OCI-LY7 (cell line): Measurements from ENCODE around the gene YBX1. TPM values are rescaled to one million over a fixed set of nuclear protein-coding genes. Genes with fewer than 3 reads are reported as not detected.

Experiments
- BruUV-seq: library from RNA; stranded (reverse); fragments of 400-500 nt; replicated peaks from 2 replicates; lab custom pipeline; 2021; lab: Mats Ljungman, UMichigan
- CTCF ChIA-PET: fragments of 300-600 bp; sonication (Branson Sonifier 250); formaldehyde crosslinking; loops from one replicate; lab custom pipeline; 2022; ENCODE audit warnings: antibody characterized with exemption; ENCODE audit not compliant: unreplicated experiment; lab: Charles Lee
- POLR2A ChIA-PET: fragments of 300-600 bp; sonication (Branson Sonifier 250); formaldehyde crosslinking; loops from one replicate; lab custom pipeline; 2022; ENCODE audit warnings: antibody characterized with exemption; lab: Charles Lee
- DNase-seq: peaks from one replicate; pipeline ENCODE4 v3.0.0-alpha.2; 2015; ENCODE audit warnings: low spot score
- H2AFZ ChIP-seq: fragments of 200-600 bp; sonication (generic), shearing (Covaris generic); 2 replicates; pipeline ENCODE4 v1.6.1; 2014; ENCODE audit warnings: mild to moderate bottlenecking, antibody characterized with exemption, low read length, moderate library complexity
- H3K27ac ChIP-seq: fragments of 200-600 bp; sonication (generic); 2 replicates; pipeline ENCODE4 v1.5.1; 2014; ENCODE audit warnings: mixed run types, low read depth, mild to moderate bottlenecking, moderate library complexity, low read length, inconsistent platforms; ENCODE audit not compliant: poor library complexity, severe bottlenecking
- H3K36me3 ChIP-seq: fragments of 200-600 bp; sonication (generic); 2 replicates; pipeline ENCODE4 v1.6.1; 2014; ENCODE audit warnings: mild to moderate bottlenecking, antibody characterized with exemption, low read length, moderate library complexity, mixed read lengths; ENCODE audit not compliant: insufficient read depth
- H3K4me1 ChIP-seq: fragments of 200-600 bp; sonication (generic); 2 replicates; pipeline ENCODE4 v1.5.1; 2014; ENCODE audit warnings: mild to moderate bottlenecking, low read length; ENCODE audit not compliant: insufficient read depth, poor library complexity, severe bottlenecking
- H3K4me2 ChIP-seq: fragments of 200-600 bp; sonication (generic); 2 replicates; pipeline ENCODE4 v1.6.1; 2014; ENCODE audit warnings: mild to moderate bottlenecking, low read length
- H3K4me3 ChIP-seq: fragments of 200-600 bp; sonication (generic); 2 replicates; pipeline ENCODE4 v1.5.1; 2014; ENCODE audit warnings: mild to moderate bottlenecking, low read depth, low read length; ENCODE audit not compliant: poor library complexity, severe bottlenecking
- H3K79me2 ChIP-seq: fragments of 200-600 bp; sonication (generic); 2 replicates; pipeline ENCODE4 v1.6.1; 2016; ENCODE audit warnings: low read depth, mild to moderate bottlenecking, low read length, moderate library complexity, mixed read lengths; ENCODE audit not compliant: insufficient read depth
- H3K9me2 ChIP-seq: fragments of 200-600 bp; sonication (generic); 2 replicates; pipeline ENCODE4 v1.6.1; 2016; ENCODE audit warnings: mild to moderate bottlenecking, low read length, mixed read lengths; ENCODE audit not compliant: insufficient read depth
- H3K9me3 ChIP-seq: fragments of 200-600 bp; sonication (generic); 2 replicates; pipeline ENCODE4 v1.6.1; 2014; ENCODE audit warnings: mild to moderate bottlenecking, mixed run types, low read length, mixed read lengths
- H4K20me1 ChIP-seq: fragments of 200-600 bp; sonication (generic); 2 replicates; pipeline ENCODE4 v1.6.1; 2014; ENCODE audit warnings: mild to moderate bottlenecking, antibody characterized with exemption, low read length, moderate library complexity, mixed read lengths; ENCODE audit not compliant: insufficient read depth
- EZH2phosphoT487 ChIP-seq: fragments of 200-600 bp; sonication (generic); IDR thresholded peaks from 2 replicates; pipeline ENCODE4 v1.6.1; 2018; ENCODE audit warnings: low read depth, borderline replicate concordance, mild to moderate bottlenecking, mixed run types, antibody characterized with exemption, low read length, moderate library complexity, mixed read lengths
- intact Hi-C: fragments of 100-400 bp; cut with micrococcal nuclease; formaldehyde crosslinking; loops from one replicate; pipeline ENCODE4 v1.10.0; 2022; ENCODE audit not compliant: unreplicated experiment
- total RNA-seq, 2 experiments: library from RNA; depleted of rRNA in 1 of 2; stranded (reverse); fragments of >200 nt in 1 of 2; shearing (Covaris generic) in 1 of 2; gene quantifications; 2 replicates each; pipeline ENCODE4 v1.2.3, GENCODE V29; 2014 to 2022
- TF ChIP-seq, protein P1 (sequence below): fragments of 200-600 bp; sonication (generic); conservative IDR thresholded peaks from 2 replicates; pipeline ENCODE4 v1.5.1; 2014; ENCODE audit warnings: mild to moderate bottlenecking, antibody characterized with exemption, low read length, moderate library complexity, mixed read lengths

Gene YBX1
- total RNA-seq, 2 experiments from 2014 or later: 750 to 956 TPM

DNA sequence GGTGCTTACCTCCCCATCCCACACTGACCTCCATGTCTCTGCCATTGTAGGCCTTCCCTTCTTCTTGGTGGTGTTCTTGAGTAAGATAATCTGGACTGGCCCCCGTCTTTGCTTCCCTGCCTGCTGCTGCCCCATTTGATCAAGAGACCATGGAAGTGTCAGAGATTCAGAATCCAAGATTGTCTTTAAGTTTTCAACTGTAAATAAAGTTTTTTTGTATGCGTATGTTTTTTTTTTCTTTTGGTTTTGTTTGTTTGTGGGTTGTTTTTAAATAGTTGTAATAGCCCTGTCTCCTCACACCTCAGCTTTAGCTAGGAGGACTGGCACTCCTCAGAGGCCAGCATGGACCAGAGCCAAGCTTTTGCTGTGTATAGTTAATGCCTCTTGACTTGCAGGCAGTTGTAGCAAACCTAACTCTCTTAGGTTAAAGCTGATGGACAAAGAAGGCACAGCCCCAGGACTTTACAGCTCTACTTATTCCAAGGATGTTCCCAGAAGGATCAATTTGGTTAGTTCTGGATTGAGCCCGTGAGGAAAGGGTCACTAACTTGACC, 5.6 kb upstream of the YBX1 start:
- Histone ChIP-seq H3K27ac (no peak overlapping the region), H3K9me3 (no peaks in the 10 kb centered on the region), H3K4me3 (no peak overlapping the region), H3K4me1 (peaks cover 22% of the 10 kb centered on the region), H3K9me2 (no peaks in the 10 kb centered on the region), H2AFZ (no peak overlapping the region), H3K79me2 (peaks cover 16% of the 10 kb centered on the region; the same call in 1 of the 2 replicates), H3K36me3 (peaks cover 49% of the 10 kb centered on the region), H3K4me2 (no peak overlapping the region), H4K20me1 (no peaks in the 10 kb centered on the region)
- BruUV-seq: no TSS peak
- DNase-seq: no peak
- POLR2A ChIA-PET: no interaction called here
- intact Hi-C loops: no loop called here
- TF ChIP-seq, protein P1, sequence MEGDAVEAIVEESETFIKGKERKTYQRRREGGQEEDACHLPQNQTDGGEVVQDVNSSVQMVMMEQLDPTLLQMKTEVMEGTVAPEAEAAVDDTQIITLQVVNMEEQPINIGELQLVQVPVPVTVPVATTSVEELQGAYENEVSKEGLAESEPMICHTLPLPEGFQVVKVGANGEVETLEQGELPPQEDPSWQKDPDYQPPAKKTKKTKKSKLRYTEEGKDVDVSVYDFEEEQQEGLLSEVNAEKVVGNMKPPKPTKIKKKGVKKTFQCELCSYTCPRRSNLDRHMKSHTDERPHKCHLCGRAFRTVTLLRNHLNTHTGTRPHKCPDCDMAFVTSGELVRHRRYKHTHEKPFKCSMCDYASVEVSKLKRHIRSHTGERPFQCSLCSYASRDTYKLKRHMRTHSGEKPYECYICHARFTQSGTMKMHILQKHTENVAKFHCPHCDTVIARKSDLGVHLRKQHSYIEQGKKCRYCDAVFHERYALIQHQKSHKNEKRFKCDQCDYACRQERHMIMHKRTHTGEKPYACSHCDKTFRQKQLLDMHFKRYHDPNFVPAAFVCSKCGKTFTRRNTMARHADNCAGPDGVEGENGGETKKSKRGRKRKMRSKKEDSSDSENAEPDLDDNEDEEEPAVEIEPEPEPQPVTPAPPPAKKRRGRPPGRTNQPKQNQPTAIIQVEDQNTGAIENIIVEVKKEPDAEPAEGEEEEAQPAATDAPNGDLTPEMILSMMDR: no peak
- TF ChIP-seq EZH2phosphoT487: no peak
- CTCF ChIA-PET: no interaction called here

DNA sequence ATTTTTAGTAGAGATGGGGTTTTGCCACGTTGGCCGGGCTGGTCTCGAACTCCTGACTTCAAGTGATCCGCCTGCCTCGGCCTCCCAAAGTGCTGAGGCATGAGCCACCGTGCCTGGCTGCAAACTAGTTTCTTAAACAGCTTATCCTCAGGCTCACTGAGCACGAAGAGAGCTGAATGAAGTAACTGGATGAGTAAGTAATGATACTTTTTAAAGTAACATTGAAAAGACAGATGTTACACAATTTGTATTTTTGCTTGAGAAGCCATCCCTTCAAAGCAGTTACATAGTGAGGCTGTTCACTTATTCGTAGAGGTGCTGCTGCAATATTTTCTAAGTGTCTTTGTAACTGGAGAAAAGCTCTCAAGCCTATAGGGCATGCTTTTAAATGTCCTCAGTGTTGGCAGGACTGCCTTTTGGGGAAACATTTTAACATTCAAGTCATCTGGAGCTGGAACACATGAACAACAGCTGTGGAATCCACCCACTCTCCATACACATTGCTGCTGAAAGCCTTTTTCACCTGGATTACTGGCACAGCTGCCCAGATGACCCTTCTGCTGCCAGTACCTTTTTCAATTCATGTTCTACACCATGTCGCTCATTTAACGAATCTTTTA, 2.7 kb upstream of the YBX1 start:
- H3K4me1 ChIP-seq: peaks cover 28% of the 10 kb centered on the region
- no peak for DNase-seq
- no peaks in the 10 kb centered on the region for H3K9me3 ChIP-seq
- peaks cover 34% of the 10 kb centered on the region for H3K79me2 ChIP-seq
- H4K20me1 ChIP-seq: peaks cover 15% of the 10 kb centered on the region
- TF ChIP-seq, protein P1: no peak
- TF ChIP-seq EZH2phosphoT487: no peak
- peak overlapping the region; percentile 92 for H3K4me2 ChIP-seq
- no peak overlapping the region for H3K27ac ChIP-seq
- ChIA-PET CTCF (no interaction called here), POLR2A (interaction anchor here (1.1 to 1.4 kb wide), 3 partner anchors 10 to 21 kb away, joined by 3 to 4 read pairs (median 3); partner anchors contain the start of gene PPIH)
- peaks cover 39% of the 10 kb centered on the region for H3K36me3 ChIP-seq
- BruUV-seq: no TSS peak
- H2AFZ ChIP-seq: no peak overlapping the region
- peak overlapping the region; percentile 84 for H3K4me3 ChIP-seq
- intact Hi-C loops: no loop called here
- no peaks in the 10 kb centered on the region for H3K9me2 ChIP-seq

DNA sequence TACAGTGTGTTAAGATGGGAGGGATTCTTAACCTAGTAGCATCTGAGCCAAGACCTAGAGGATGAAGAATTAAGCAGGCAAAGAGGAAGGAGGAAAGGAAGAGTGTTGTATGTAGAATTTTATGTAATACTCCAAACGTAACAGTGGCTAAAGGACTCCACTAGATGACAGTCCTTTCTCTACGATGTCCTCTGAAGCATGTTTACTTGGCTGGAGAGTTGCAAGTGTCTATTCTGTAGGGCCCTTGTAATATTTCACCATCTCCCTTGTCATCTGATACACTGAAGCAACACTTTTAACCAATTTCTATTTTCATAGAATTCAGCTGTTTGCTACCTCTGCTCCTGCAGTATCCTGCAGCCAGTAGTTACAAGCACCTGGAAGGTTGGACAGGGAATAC, 2.2 kb upstream of the YBX1 start:
- POLR2A ChIA-PET: interaction anchor here (0.7 to 1.5 kb wide), 3 partner anchors 17 to 344 kb away, joined by 3 to 7 read pairs (median 4); partner anchors contain the start of gene PPIH

More for the DNA sequence above, 2.2 kb upstream of the YBX1 start:
- peaks cover 21% of the 10 kb centered on the region for H4K20me1 ChIP-seq
- no peak for DNase-seq
- peaks cover 39% of the 10 kb centered on the region for H3K36me3 ChIP-seq
- peaks cover 34% of the 10 kb centered on the region for H3K4me1 ChIP-seq
- no peaks in the 10 kb centered on the region for H3K9me2 ChIP-seq
- TF ChIP-seq EZH2phosphoT487: no peak
- TF ChIP-seq, protein P1: no peak
- no TSS peak for BruUV-seq
- H3K79me2 ChIP-seq: peaks cover 40% of the 10 kb centered on the region
- intact Hi-C loops: loop anchor here (5.0 kb wide), 1 partner anchor 262 kb away; no protein-coding TSS in a partner anchor
- no peak overlapping the region for H3K27ac ChIP-seq
- CTCF ChIA-PET: interaction anchor here (0.7 kb wide), 1 partner anchor 39 kb away, joined by 3 read pairs; no protein-coding TSS in a partner anchor
- peak overlapping the region; percentile 84 for H3K4me3 ChIP-seq
- H2AFZ ChIP-seq: no peak overlapping the region
- H3K9me3 ChIP-seq: no peaks in the 10 kb centered on the region
- peak overlapping the region; percentile 92 for H3K4me2 ChIP-seq
